ENCODE measurements around the gene SLC22A23. TPM values are rescaled to one million over a fixed set of nuclear protein-coding genes. Genes with fewer than 3 reads are reported as not detected.

Gene SLC22A23
- polyA plus RNA-seq, 1 donor (not counting 4 experiments of a cell fraction or from before 2014, with no cell fraction given): 4.3 TPM

GRCh38 chr6:3237761-3238662 is 218.8 kb downstream of the SLC22A23 start:
- Histone ChIP-seq H3K9ac (ENCODE audit: control insufficient read depth, extremely low read depth, insufficient read depth, low read length) (no peak overlapping the region), H3K4me1 (ENCODE audit: control insufficient read depth, extremely low read depth, insufficient read depth, low read length) (no peaks in the 10 kb centered on the region), H3K27me3 (ENCODE audit: control insufficient read depth, extremely low read depth, insufficient read depth, low read length) (peaks cover 31% of the 10 kb centered on the region), H3K4me2 (ENCODE audit: control insufficient read depth, extremely low read depth, insufficient read depth, low read depth, low read length) (no peak overlapping the region), H3K4me3 (ENCODE audit: control insufficient read depth in 2 of 3, extremely low read depth in 1 of 3, insufficient read depth in 2 of 3, low read depth in 1 of 3, low read length in 3 of 3) (no peak overlapping the region), H3K79me2 (ENCODE audit: control insufficient read depth, insufficient read depth, low read length) (no peaks in the 10 kb centered on the region), H3K36me3 (ENCODE audit: control insufficient read depth in 2 of 2, extremely low read depth in 1 of 2, insufficient read depth in 2 of 2, low read length in 2 of 2) (no peaks in the 10 kb centered on the region), H3K9me3 (ENCODE audit: control insufficient read depth, low read depth, low read length) (no peaks in the 10 kb centered on the region), H3K27ac (ENCODE audit: control insufficient read depth, insufficient read depth, low read length) (no peak overlapping the region), H4K20me1 (ENCODE audit: control insufficient read depth, extremely low read depth, insufficient read depth, low read length) (no peaks in the 10 kb centered on the region), H3K9me1 (ENCODE audit: control insufficient read depth, extremely low read depth, insufficient read depth, low read length) (no peaks in the 10 kb centered on the region), H2AFZ (ENCODE audit: control insufficient read depth, low read length) (no peak overlapping the region)
- dilution Hi-C loops (cut with MboI; ENCODE audit: extremely low pct_ligation_motif_present, low sequenced_read_pairs): no loop called here
- TF ChIP-seq EZH2 (IDR thresholded peaks at IDR 0.05; ENCODE audit: low read length): no peak
- no peak for TF ChIP-seq CTCF (optimal IDR thresholded peaks at IDR 0.05 in 1 of 3, IDR thresholded peaks at IDR 0.05 in 1 of 3, conservative IDR thresholded peaks at IDR 0.05 in 1 of 3; ENCODE audit: extremely low read depth in 1 of 3, insufficient read depth in 2 of 3, low read length in 3 of 3)
- FAIRE-seq (no peak), DNase-seq (ENCODE audit: low read depth, low spot score) (no peak)

GRCh38 chr6:3236005-3236404 is 220.8 kb downstream of the SLC22A23 start:
- H3K9me3 ChIP-seq (ENCODE audit: control insufficient read depth, low read depth, low read length): no peaks in the 10 kb centered on the region
- H3K4me2 ChIP-seq (ENCODE audit: control insufficient read depth, extremely low read depth, insufficient read depth, low read depth, low read length): no peak overlapping the region
- no peaks in the 10 kb centered on the region for H3K79me2 ChIP-seq (ENCODE audit: control insufficient read depth, insufficient read depth, low read length)
- FAIRE-seq (no peak), DNase-seq (ENCODE audit: low read depth, low spot score) (no peak)
- TF ChIP-seq CTCF (optimal IDR thresholded peaks at IDR 0.05 in 1 of 3, IDR thresholded peaks at IDR 0.05 in 1 of 3, conservative IDR thresholded peaks at IDR 0.05 in 1 of 3; ENCODE audit: extremely low read depth in 1 of 3, insufficient read depth in 2 of 3, low read length in 3 of 3) (no peak), EZH2 (IDR thresholded peaks at IDR 0.05; ENCODE audit: low read length) (no peak)
- no peak overlapping the region for H3K27ac ChIP-seq (ENCODE audit: control insufficient read depth, insufficient read depth, low read length)
- H3K27me3 ChIP-seq (ENCODE audit: control insufficient read depth, extremely low read depth, insufficient read depth, low read length): peaks cover 50% of the 10 kb centered on the region
- no peaks in the 10 kb centered on the region for H3K36me3 ChIP-seq (ENCODE audit: control insufficient read depth in 2 of 2, extremely low read depth in 1 of 2, insufficient read depth in 2 of 2, low read length in 2 of 2)
- dilution Hi-C loops (cut with MboI; ENCODE audit: extremely low pct_ligation_motif_present, low sequenced_read_pairs): no loop called here
- H3K4me3 ChIP-seq (ENCODE audit: control insufficient read depth in 2 of 3, extremely low read depth in 1 of 3, insufficient read depth in 2 of 3, low read depth in 1 of 3, low read length in 3 of 3): no peak overlapping the region
- no peak overlapping the region for H2AFZ ChIP-seq (ENCODE audit: control insufficient read depth, low read length)
- no peaks in the 10 kb centered on the region for H4K20me1 ChIP-seq (ENCODE audit: control insufficient read depth, extremely low read depth, insufficient read depth, low read length)
- H3K9ac ChIP-seq (ENCODE audit: control insufficient read depth, extremely low read depth, insufficient read depth, low read length): no peak overlapping the region
- H3K4me1 ChIP-seq (ENCODE audit: control insufficient read depth, extremely low read depth, insufficient read depth, low read length): peaks cover 3% of the 10 kb centered on the region
- no peaks in the 10 kb centered on the region for H3K9me1 ChIP-seq (ENCODE audit: control insufficient read depth, extremely low read depth, insufficient read depth, low read length)

All from keratinocyte (primary cell).